Suppressor macrophage treated with lipopolysaccharide for 1 hour (primary cell): Measurements from ENCODE around the gene GLRX.
A peak's percentile ranks its signal among the peaks of the same experiment; 100 is the strongest.

Experiments
- DNase-seq, 3 donors: peaks; one replicate each; pipeline ENCODE4 v3.0.0-alpha.2; 2020 to 2022

GLRX gene

DNA sequence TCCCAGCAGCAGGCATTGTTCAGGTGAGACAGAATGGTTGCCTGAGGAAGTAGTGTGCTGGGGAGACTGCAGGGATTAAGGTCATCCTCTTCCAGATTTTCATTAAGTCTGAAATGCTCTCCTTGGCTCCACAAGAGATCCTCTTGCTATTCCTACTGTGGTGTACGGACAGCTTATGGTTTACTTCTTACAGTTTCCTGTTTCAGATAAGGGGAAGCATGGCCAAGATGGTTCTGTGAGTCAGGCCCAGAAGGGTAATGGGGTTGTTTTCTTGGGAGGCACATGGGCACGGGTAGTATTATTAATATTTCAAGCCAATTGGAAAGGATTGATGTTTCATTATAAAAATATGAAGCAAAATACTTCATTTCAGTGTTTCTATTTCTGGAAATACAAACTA, 42.9 kb downstream of the GLRX start:
- DNase-seq: peak; percentile 64 to 78 (median 77)

DNA sequence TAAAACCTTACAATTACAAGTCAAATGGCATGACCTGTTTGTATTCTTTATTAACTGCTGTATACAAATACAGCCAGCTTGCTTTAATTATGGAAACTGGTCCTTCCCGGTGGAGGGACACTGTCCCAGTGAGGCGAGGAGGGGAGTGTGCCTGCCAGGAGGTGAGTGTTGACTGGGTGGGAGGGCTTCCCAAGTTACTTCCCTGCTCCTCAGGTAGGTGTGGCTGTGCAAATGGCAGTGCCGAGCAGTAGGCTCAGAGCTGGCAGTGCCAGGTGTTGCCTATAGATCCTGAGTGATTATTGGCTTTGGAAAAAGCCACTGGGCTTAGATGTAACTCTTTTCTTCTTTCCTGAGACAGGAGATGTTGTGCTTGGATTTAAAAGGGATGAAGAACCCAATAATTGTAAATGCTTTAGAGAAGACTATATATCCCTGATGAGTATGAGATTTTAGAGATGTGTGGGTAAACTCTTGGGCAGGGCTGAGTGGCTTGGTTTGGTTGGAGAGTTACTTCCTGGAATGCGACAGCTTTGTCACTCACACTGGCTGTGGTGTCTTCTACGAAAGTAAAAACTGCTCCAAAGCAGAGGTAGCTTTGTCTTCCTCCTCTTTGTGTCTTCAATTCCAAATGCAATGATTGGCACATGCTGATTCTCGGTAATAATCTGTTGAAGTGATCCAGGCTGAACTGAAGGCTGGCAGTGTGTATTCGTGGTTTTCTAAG, 43.7 kb downstream of the GLRX start:
- DNase-seq: peak; percentile 18 to 35 (median 29)

DNA sequence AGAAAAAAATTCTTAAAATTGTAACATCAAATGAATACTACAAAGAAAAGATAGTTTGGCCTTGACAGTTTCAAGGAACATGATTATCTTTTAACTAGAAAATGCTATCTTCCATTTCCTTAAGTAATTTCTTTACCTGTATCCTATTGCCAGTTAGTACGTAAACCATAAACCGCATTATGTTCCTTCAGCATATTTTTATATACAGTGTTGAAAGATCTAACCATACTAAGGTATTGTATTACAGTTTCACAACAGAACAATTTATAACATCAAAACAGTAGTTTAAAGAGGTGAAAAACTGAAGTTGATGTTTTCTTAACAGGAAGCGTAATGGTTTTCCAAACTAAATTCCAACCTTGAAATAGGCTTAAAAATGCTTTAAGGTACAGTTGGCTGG, 45.1 kb downstream of the GLRX start:
- no peak for DNase-seq

- DNase-seq: peak; percentile 16 to 53 (median 49)
Observed at GRCh38 chr5:95773335-95774059, 49.0 kb downstream of the GLRX start.

GRCh38 chr5:95771892-95772291, 50.6 kb downstream of the GLRX start:
- DNase-seq: no peak

DNA sequence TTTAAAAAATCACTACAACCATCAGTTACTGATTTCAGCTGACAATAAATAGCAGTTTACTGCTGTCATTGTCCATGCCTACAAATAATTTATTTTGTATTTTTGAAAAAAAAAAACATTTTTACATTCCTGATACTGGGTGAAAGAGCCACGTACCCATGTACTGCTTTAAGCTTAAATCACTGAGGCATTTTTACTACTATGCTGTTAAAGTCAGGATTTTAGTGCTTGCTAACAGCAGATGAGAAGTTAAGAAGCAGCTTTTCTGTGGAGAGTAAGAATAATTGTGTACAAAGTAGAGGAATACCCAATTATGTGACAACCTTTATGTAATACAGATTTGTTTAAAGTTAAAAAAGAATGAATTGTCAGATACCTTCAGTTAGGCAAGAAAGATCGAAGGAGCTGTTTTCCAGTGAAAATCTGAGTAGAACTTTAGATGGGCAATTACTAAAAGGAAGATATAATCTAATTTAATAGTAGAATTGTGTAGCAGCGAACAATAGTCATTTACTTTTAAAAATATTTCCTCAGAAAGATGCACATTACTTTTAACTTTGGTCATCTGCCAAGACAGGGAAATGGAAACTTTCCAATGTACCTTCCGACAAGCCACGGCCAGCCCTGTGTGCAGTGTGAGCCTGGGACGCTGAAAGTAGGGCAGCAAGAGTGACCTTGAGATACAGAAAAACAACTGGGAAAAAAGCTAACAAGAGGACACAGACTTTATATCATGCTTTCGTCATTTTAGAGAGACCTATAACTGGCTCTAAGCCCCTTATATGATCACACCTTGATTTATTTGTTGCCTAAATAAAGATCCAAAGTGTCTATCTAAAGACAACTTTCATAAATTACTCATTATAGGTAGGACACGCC, 51.5 kb downstream of the GLRX start:
- DNase-seq: no peak

- DNase-seq: no peak
Observed at GRCh38 chr5:95768731-95769130, 53.8 kb downstream of the GLRX start.

GRCh38 chr5:95763941-95764340, 58.6 kb downstream of the GLRX start:
- no peak for DNase-seq
